ENCODE data around the gene IQCM.

The IQCM gene

GRCh38 chr4:149815743-149816142 is at the start of gene IQCM:
TSS of gene IQCM (minus strand) at chr4:149815843. CDS start at chr4:149742691, 73,152 bp downstream.
- Mint-ChIP-seq H3K4me3 (no peak within 1 kb of the TSS), H3K9me3 (ENCODE audit: low read depth) (no peaks in the 10 kb centered on the region), H3K27ac (no peak within 1 kb of the TSS), H3K4me1 (ENCODE audit: low read depth) (no peaks in the 10 kb centered on the region), H3K36me3 (no peaks in the 10 kb centered on the region), H3K27me3 (no peaks in the 10 kb centered on the region)

- no peak overlapping the region for H3K4me3 Mint-ChIP-seq
Measured at GRCh38 chr4:149857446-149857845, 41.8 kb upstream of the IQCM start.

GRCh38 chr4:149845743-149846142 is 30.1 kb upstream of the IQCM start:
- Mint-ChIP-seq H3K27ac (no peak overlapping the region), H3K27me3 (no peaks in the 10 kb centered on the region), H3K9me3 (ENCODE audit: low read depth) (no peaks in the 10 kb centered on the region), H3K36me3 (no peaks in the 10 kb centered on the region), H3K4me3 (no peak overlapping the region), H3K4me1 (ENCODE audit: low read depth) (no peaks in the 10 kb centered on the region)

More at GRCh38 chr4:149857446-149857845, 41.8 kb upstream of the IQCM start:
- Mint-ChIP-seq H3K9me3 (ENCODE audit: low read depth) (peaks cover 7% of the 10 kb centered on the region), H3K4me1 (ENCODE audit: low read depth) (no peaks in the 10 kb centered on the region), H3K36me3 (no peaks in the 10 kb centered on the region), H3K27ac (no peak overlapping the region), H3K27me3 (no peaks in the 10 kb centered on the region)

- Mint-ChIP-seq H3K27me3 (no peaks in the 10 kb centered on the region), H3K4me1 (ENCODE audit: low read depth) (no peaks in the 10 kb centered on the region), H3K9me3 (ENCODE audit: low read depth) (no peaks in the 10 kb centered on the region), H3K4me3 (no peak overlapping the region), H3K36me3 (no peaks in the 10 kb centered on the region), H3K27ac (no peak overlapping the region)
Measured at GRCh38 chr4:149841686-149842085, 26.0 kb upstream of the IQCM start.

GRCh38 chr4:149838036-149838435 is 22.4 kb upstream of the IQCM start:
- Mint-ChIP-seq H3K27ac (no peak overlapping the region), H3K27me3 (no peaks in the 10 kb centered on the region), H3K9me3 (ENCODE audit: low read depth) (no peaks in the 10 kb centered on the region), H3K4me1 (ENCODE audit: low read depth) (no peaks in the 10 kb centered on the region), H3K4me3 (no peak overlapping the region), H3K36me3 (no peaks in the 10 kb centered on the region)

- H3K4me1 Mint-ChIP-seq (ENCODE audit: low read depth): no peaks in the 10 kb centered on the region
- no peaks in the 10 kb centered on the region for H3K9me3 Mint-ChIP-seq (ENCODE audit: low read depth)
- no peak overlapping the region for H3K4me3 Mint-ChIP-seq
- no peak overlapping the region for H3K27ac Mint-ChIP-seq
- H3K36me3 Mint-ChIP-seq: no peaks in the 10 kb centered on the region
- no peaks in the 10 kb centered on the region for H3K27me3 Mint-ChIP-seq
Measured at GRCh38 chr4:149836546-149836945, 20.9 kb upstream of the IQCM start.

GRCh38 chr4:149835280-149835679 is 19.6 kb upstream of the IQCM start:
- no peak overlapping the region for H3K4me3 Mint-ChIP-seq
- no peaks in the 10 kb centered on the region for H3K36me3 Mint-ChIP-seq
- H3K27ac Mint-ChIP-seq: no peak overlapping the region
- H3K27me3 Mint-ChIP-seq: no peaks in the 10 kb centered on the region
- no peaks in the 10 kb centered on the region for H3K4me1 Mint-ChIP-seq (ENCODE audit: low read depth)
- no peaks in the 10 kb centered on the region for H3K9me3 Mint-ChIP-seq (ENCODE audit: low read depth)

- no peak overlapping the region for H3K27ac Mint-ChIP-seq
- no peaks in the 10 kb centered on the region for H3K4me1 Mint-ChIP-seq (ENCODE audit: low read depth)
- H3K9me3 Mint-ChIP-seq (ENCODE audit: low read depth): no peaks in the 10 kb centered on the region
- H3K27me3 Mint-ChIP-seq: no peaks in the 10 kb centered on the region
- no peak overlapping the region for H3K4me3 Mint-ChIP-seq
- H3K36me3 Mint-ChIP-seq: no peaks in the 10 kb centered on the region
Measured at GRCh38 chr4:149831656-149832208, 16.1 kb upstream of the IQCM start.

- Mint-ChIP-seq H3K4me3 (no peak overlapping the region), H3K4me1 (ENCODE audit: low read depth) (no peaks in the 10 kb centered on the region), H3K36me3 (no peaks in the 10 kb centered on the region), H3K27ac (no peak overlapping the region), H3K27me3 (no peaks in the 10 kb centered on the region), H3K9me3 (ENCODE audit: low read depth) (no peaks in the 10 kb centered on the region)
Measured at GRCh38 chr4:149830823-149831222, 15.2 kb upstream of the IQCM start.

GRCh38 chr4:149825336-149825735 is 9.7 kb upstream of the IQCM start:
- H3K4me3 Mint-ChIP-seq: no peak overlapping the region
- no peaks in the 10 kb centered on the region for H3K27me3 Mint-ChIP-seq
- H3K36me3 Mint-ChIP-seq: no peaks in the 10 kb centered on the region
- no peaks in the 10 kb centered on the region for H3K9me3 Mint-ChIP-seq (ENCODE audit: low read depth)
- H3K4me1 Mint-ChIP-seq (ENCODE audit: low read depth): no peaks in the 10 kb centered on the region
- no peak overlapping the region for H3K27ac Mint-ChIP-seq

GRCh38 chr4:149823769-149824221 is 8.2 kb upstream of the IQCM start:
- Mint-ChIP-seq H3K9me3 (ENCODE audit: low read depth) (no peaks in the 10 kb centered on the region), H3K27me3 (no peaks in the 10 kb centered on the region), H3K4me1 (ENCODE audit: low read depth) (no peaks in the 10 kb centered on the region), H3K4me3 (no peak overlapping the region), H3K27ac (no peak overlapping the region), H3K36me3 (no peaks in the 10 kb centered on the region)

- Mint-ChIP-seq H3K4me1 (ENCODE audit: low read depth) (no peaks in the 10 kb centered on the region), H3K27me3 (peaks cover 1% of the 10 kb centered on the region), H3K4me3 (no peak overlapping the region), H3K27ac (no peak overlapping the region), H3K36me3 (no peaks in the 10 kb centered on the region), H3K9me3 (ENCODE audit: low read depth) (no peaks in the 10 kb centered on the region)
Measured at GRCh38 chr4:149801416-149801815, 14.2 kb downstream of the IQCM start.

- H3K4me3 Mint-ChIP-seq: no peak overlapping the region
- H3K27me3 Mint-ChIP-seq: no peaks in the 10 kb centered on the region
- H3K4me1 Mint-ChIP-seq (ENCODE audit: low read depth): no peaks in the 10 kb centered on the region
- no peaks in the 10 kb centered on the region for H3K9me3 Mint-ChIP-seq (ENCODE audit: low read depth)
- no peaks in the 10 kb centered on the region for H3K36me3 Mint-ChIP-seq
- no peak overlapping the region for H3K27ac Mint-ChIP-seq
Measured at GRCh38 chr4:149799546-149799945, 16.1 kb downstream of the IQCM start.

GRCh38 chr4:149796381-149796780 is 19.3 kb downstream of the IQCM start:
- Mint-ChIP-seq H3K4me3 (no peak overlapping the region), H3K27me3 (no peaks in the 10 kb centered on the region), H3K36me3 (no peaks in the 10 kb centered on the region), H3K27ac (no peak overlapping the region), H3K9me3 (ENCODE audit: low read depth) (no peaks in the 10 kb centered on the region), H3K4me1 (ENCODE audit: low read depth) (no peaks in the 10 kb centered on the region)

- no peaks in the 10 kb centered on the region for H3K4me1 Mint-ChIP-seq (ENCODE audit: low read depth)
- H3K27ac Mint-ChIP-seq: no peak overlapping the region
- no peak overlapping the region for H3K4me3 Mint-ChIP-seq
- no peaks in the 10 kb centered on the region for H3K36me3 Mint-ChIP-seq
- H3K27me3 Mint-ChIP-seq: no peaks in the 10 kb centered on the region
- no peaks in the 10 kb centered on the region for H3K9me3 Mint-ChIP-seq (ENCODE audit: low read depth)
Measured at GRCh38 chr4:149795256-149795655, 20.4 kb downstream of the IQCM start.

GRCh38 chr4:149794352-149794751 is 21.3 kb downstream of the IQCM start:
- H3K36me3 Mint-ChIP-seq: no peaks in the 10 kb centered on the region
- H3K4me1 Mint-ChIP-seq (ENCODE audit: low read depth): no peaks in the 10 kb centered on the region
- no peak overlapping the region for H3K27ac Mint-ChIP-seq
- no peak overlapping the region for H3K4me3 Mint-ChIP-seq
- no peaks in the 10 kb centered on the region for H3K27me3 Mint-ChIP-seq
- H3K9me3 Mint-ChIP-seq (ENCODE audit: low read depth): no peaks in the 10 kb centered on the region

Data from activated naive CD8-positive, alpha-beta T cell (primary cell).